Astrocyte (in vitro differentiated cells and primary cell): Measurements from ENCODE around the gene PMS2.

Source experiments
- EZH2 ChIP-seq: IDR thresholded peaks from 2 replicates; pipeline ENCODE4 v1.6.1; 2012; ENCODE audit warnings: mild to moderate bottlenecking, low read length, inconsistent platforms; ENCODE audit not compliant: insufficient read depth
- TF ChIP-seq, protein P1 (sequence below): IDR thresholded peaks from 2 replicates; pipeline ENCODE4 v1.5.1; 2011; ENCODE audit warnings: low read depth, mild to moderate bottlenecking, inconsistent platforms, low read length, moderate library complexity; ENCODE audit not compliant: insufficient read depth

DNA sequence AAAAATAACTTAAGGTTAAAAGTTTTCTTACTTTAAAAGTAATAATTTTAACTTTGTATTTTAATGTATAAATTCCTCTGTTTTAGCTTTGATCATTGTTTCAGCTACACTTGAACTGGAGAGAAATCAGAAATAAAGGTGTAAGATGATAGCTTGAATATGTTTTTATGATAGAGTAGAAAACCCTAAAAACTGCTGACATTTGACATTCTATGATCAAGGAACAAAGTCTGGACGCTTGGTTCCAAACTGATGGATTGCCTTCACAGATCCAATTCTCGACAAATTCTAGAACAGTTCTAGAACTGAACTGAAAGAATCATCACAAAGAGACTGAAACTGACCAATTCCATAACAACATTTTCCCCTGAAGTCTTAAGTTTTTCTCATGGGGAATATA, 22.1 kb upstream of the PMS2 start, which contains the start of gene ANKRD61:
- TF ChIP-seq EZH2 = no peak
- TF ChIP-seq, protein P1, sequence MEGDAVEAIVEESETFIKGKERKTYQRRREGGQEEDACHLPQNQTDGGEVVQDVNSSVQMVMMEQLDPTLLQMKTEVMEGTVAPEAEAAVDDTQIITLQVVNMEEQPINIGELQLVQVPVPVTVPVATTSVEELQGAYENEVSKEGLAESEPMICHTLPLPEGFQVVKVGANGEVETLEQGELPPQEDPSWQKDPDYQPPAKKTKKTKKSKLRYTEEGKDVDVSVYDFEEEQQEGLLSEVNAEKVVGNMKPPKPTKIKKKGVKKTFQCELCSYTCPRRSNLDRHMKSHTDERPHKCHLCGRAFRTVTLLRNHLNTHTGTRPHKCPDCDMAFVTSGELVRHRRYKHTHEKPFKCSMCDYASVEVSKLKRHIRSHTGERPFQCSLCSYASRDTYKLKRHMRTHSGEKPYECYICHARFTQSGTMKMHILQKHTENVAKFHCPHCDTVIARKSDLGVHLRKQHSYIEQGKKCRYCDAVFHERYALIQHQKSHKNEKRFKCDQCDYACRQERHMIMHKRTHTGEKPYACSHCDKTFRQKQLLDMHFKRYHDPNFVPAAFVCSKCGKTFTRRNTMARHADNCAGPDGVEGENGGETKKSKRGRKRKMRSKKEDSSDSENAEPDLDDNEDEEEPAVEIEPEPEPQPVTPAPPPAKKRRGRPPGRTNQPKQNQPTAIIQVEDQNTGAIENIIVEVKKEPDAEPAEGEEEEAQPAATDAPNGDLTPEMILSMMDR = no peak
